ENCODE data around the gene C14orf180.

Gene C14orf180

GRCh38 chr14:104586832-104587620, 7.5 kb downstream of the C14orf180 start:
- TF ChIP-seq, protein P1, sequence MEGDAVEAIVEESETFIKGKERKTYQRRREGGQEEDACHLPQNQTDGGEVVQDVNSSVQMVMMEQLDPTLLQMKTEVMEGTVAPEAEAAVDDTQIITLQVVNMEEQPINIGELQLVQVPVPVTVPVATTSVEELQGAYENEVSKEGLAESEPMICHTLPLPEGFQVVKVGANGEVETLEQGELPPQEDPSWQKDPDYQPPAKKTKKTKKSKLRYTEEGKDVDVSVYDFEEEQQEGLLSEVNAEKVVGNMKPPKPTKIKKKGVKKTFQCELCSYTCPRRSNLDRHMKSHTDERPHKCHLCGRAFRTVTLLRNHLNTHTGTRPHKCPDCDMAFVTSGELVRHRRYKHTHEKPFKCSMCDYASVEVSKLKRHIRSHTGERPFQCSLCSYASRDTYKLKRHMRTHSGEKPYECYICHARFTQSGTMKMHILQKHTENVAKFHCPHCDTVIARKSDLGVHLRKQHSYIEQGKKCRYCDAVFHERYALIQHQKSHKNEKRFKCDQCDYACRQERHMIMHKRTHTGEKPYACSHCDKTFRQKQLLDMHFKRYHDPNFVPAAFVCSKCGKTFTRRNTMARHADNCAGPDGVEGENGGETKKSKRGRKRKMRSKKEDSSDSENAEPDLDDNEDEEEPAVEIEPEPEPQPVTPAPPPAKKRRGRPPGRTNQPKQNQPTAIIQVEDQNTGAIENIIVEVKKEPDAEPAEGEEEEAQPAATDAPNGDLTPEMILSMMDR (IDR thresholded peaks at IDR 0.05; ENCODE audit: insufficient read depth, low read depth, low read length, missing control alignments), result no peak
- no peak for DNase-seq (ENCODE audit: low read depth)
- H3K4me3 ChIP-seq (ENCODE audit: low read depth, low read length), result no peak overlapping the region

DNA sequence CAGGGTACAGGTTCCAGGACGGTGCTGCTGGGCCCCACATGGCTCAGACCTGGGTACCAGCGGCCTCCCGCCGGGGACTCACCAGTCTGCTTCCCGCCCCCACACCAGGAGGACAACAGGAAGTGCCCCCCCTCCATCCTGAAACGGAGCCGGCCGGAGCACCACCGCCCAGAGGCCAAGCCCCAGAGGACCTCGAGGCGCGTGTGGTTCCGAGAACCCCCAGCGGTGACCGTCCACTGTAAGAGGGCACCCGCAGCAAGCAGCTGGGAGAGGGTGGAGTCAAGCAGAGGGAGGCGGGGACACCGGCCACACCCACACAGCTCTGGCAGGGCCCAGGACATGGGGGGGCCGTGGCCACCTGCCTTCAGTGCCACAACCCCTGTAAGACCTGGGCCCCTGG, 8.1 kb downstream of the C14orf180 start:
- TF ChIP-seq, protein P1 (IDR thresholded peaks at IDR 0.05; ENCODE audit: insufficient read depth, low read depth, low read length, missing control alignments), result no peak
- no peak for DNase-seq (ENCODE audit: low read depth)

GRCh38 chr14:104588066-104588857, 8.7 kb downstream of the C14orf180 start:
- TF ChIP-seq, protein P1 (IDR thresholded peaks at IDR 0.05; ENCODE audit: insufficient read depth, low read depth, low read length, missing control alignments), result no peak
- H3K4me3 ChIP-seq (ENCODE audit: low read depth, low read length), result no peak overlapping the region
- no peak for DNase-seq (ENCODE audit: low read depth)

More for the DNA sequence above, 8.1 kb downstream of the C14orf180 start:
- no peak overlapping the region for H3K4me3 ChIP-seq (ENCODE audit: low read depth, low read length)

DNA sequence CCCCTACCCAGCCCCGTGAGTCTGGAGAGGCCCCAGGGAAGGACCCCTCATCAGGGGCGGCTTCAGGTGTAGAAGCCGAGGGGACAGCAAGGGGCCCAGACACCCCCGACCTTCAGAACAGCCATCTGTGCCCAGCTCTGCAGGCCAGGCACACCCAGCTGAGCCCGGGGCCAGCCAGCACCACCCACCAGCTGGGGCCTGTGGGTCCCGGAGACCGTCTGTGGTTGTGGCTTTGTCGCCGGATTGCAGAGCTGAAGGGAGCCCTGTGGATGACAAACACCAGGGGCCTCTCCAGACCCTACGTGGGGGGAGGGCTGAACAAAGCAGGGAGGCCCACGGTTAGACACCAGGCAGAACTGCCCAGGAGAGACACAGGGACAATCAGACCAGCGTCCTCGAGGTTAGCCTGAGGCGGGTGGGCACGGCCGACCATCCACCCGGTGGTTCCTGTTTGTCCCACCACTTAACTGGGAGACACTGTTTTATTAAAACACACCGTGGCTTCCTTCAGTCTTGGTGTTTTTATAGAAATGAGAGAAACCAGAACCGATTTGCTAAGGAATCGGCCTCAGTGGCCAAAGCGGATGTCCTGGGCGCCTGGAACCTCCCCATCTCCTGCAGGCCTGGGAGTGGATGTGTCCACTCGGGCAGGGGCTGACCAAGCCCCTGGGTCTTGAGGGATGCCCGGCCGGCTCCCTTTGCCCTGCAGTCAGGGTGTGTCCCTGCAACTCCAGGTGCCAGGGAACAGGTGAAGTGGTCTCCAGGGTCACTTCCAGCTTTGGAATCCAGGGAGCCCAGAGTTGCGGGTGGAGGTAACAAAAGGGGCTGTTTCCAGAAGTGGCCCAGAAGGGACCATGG, 10.0 kb downstream of the C14orf180 start:
- TF ChIP-seq, protein P1 (IDR thresholded peaks at IDR 0.05; ENCODE audit: insufficient read depth, low read depth, low read length, missing control alignments), result no peak
- no peak overlapping the region for H3K4me3 ChIP-seq (ENCODE audit: low read depth, low read length)
- DNase-seq (ENCODE audit: low read depth), result no peak

DNA sequence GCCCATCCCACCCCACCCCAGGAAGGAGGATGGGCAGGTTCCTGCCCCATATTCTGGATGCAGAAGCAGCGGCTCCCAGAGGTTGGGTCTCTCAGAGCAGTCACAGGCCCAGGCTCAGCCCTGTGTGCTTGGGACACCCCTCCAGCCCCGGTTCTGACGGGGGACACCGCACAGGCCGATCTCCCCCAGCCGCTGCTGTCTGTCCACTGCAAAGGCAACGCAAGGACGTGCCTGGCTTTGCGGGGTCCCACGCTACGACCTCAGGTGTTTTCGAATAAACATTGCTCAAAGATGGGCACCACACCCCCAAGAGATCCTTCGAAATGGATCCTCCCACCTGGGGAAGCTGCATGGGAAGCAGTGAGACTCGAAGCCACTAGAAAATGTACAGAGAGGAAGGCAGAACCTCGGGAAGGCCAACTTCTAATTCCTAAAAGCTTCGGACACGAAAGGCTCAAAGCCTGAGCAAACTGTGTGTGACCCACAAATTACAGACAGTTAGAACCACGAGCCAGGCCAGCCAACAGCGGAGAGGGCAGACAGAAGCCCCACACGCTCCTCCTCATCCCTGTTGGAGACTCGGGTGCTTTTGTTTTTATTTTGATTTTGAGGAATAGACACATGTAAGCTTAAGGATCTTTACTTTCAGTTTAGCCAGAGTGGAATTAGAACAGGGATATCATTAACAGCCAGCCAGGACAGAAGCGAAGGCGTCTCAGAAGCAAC, 10.8 kb downstream of the C14orf180 start:
- H3K4me3 ChIP-seq (ENCODE audit: low read depth, low read length), result no peak overlapping the region

More for the DNA sequence above, 10.8 kb downstream of the C14orf180 start:
- TF ChIP-seq, protein P1 (IDR thresholded peaks at IDR 0.05; ENCODE audit: insufficient read depth, low read depth, low read length, missing control alignments), result no peak
- no peak for DNase-seq (ENCODE audit: low read depth)
